Epithelial cell of proximal tubule (primary cell): ENCODE measurements around the gene SPAG16. TPM values are rescaled to one million over a fixed set of nuclear protein-coding genes. Genes with fewer than 3 reads are reported as not detected.

ENCODE experiments used
- DNase-seq: peaks from one replicate; pipeline ENCODE4 v3.0.0-alpha.2; 2011; ENCODE audit warnings: low read depth
- H3K4me3 ChIP-seq: 2 replicates; pipeline ENCODE4 v1.5.1; 2011; ENCODE audit warnings: low read depth, mild to moderate bottlenecking, low read length
- CTCF ChIP-seq: conservative IDR thresholded peaks from 2 replicates; pipeline ENCODE4 v1.5.1; 2012; ENCODE audit warnings: low read depth, mild to moderate bottlenecking, low read length
- total RNA-seq: library from RNA; depleted of rRNA; stranded (reverse); fragments of >200 nt; gene quantifications from 2 replicates; pipeline ENCODE4 v1.2.3, GENCODE V29; 2015

The SPAG16 gene
- total RNA-seq, 1 donor from 2014 or later: 25.5 TPM

GRCh38 chr2:213640738-213641425 lies 356.6 kb downstream of the SPAG16 start:
- DNase-seq: no peak
- TF ChIP-seq CTCF: no peak
- no peak overlapping the region for H3K4me3 ChIP-seq

DNA sequence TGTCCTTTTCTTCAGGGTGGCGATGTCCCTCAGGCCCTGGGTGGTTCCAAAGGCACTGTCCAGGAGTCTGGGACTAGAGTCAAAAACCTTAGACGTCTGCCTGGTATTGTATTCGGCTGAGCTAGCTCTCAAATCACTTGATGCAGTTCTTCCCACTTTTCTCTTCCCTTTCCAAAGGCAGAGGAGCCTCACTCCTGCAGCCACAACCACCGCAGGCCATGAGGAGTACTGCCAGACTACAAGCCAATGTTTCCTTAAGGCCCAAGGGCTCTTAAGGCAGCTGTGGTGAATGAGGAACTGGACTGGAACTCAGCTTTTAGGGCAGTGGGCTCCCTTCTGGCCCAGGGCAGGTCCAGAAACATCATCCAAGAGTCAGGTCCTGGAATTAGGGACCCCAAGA lies 360.7 kb downstream of the SPAG16 start:
- TF ChIP-seq CTCF: no peak
- H3K4me3 ChIP-seq: no peak overlapping the region
- DNase-seq: no peak

DNA sequence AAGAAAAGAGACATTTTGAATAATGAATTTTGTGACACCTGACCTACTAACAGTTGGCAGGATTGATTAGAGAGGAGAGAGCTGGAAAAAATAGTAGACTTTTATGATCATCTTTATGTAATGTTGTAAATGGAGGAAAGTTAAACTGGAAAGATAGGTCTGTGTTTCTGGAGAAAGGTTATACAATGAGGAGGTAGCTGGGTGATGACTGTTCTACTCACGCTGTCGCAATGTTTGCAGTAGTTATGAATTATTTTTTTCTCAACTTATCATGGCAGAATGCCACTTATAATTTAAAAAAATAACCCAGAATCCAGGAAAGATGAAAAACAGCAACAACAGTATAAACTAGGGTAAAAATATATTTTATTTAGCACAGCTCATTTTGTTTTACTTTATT lies 364.9 kb downstream of the SPAG16 start:
- H3K4me3 ChIP-seq: no peak overlapping the region
- no peak for DNase-seq
- no peak for TF ChIP-seq CTCF

- no peak for DNase-seq
- TF ChIP-seq CTCF: no peak
- no peak overlapping the region for H3K4me3 ChIP-seq
These were observed 380.6 kb downstream of the SPAG16 start for GRCh38 chr2:213664817-213665216.

GRCh38 chr2:213669657-213670056 lies 385.4 kb downstream of the SPAG16 start:
- no peak for TF ChIP-seq CTCF

DNA sequence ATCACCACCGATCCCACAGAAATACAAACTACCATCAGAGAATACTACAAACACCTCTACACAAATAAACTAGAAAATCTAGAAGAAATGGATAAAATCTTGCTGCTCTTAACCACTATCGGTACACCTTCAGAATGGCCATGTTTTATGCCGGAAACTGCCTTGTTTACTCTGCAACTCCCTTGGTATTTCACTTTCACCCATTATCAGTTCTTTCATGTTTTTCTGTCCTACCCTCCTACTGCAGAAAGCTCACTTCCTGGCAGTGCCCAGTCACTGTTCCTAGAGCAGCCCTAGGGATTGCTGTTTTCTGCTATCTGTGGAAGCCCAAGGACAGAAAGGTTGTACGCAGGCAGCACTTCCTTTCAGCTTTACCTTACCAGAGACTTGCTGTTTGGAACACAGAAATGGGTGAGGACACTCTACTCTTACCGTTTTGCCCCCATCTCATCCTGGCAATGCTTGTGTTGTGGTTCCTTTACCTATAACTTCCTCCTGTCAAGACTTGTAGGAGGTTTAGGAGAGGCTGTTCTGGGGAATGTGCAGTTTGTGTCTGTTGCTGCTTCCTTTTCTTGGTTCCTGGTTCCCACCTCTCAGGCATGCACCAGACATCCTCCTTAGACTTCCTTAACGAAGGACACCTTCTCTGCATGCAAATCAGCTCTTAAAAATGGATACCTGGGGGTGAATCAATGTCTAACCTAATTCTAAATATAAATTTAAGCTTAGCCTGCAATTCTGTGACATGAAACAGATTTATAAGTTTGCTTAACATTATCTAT lies 394.4 kb downstream of the SPAG16 start:
- no peak for TF ChIP-seq CTCF
- H3K4me3 ChIP-seq: no peak overlapping the region
- no peak for DNase-seq

More at GRCh38 chr2:213669657-213670056, 385.4 kb downstream of the SPAG16 start:
- H3K4me3 ChIP-seq: no peak overlapping the region
- no peak for DNase-seq
